HepG2 (cell line): ENCODE data around the gene JMJD6. TPM values are rescaled to one million over a fixed set of nuclear protein-coding genes. Genes with fewer than 3 reads are reported as not detected.
A peak's percentile ranks its signal among the peaks of the same experiment; 100 is the strongest.

ENCODE experiments used
- MNT ChIP-seq: fragments of 450-650 bp; IDR thresholded peaks from 2 replicates; pipeline ENCODE4 v1.6.1; 2016
- MZF1 ChIP-seq: sonication (generic); formaldehyde crosslinking; IDR thresholded peaks from 2 replicates; pipeline ENCODE4 v1.8.1; 2023; ENCODE audit warnings: mild to moderate bottlenecking, missing genetic modification reagents, borderline replicate concordance
- NFIB ChIP-seq: sonication (generic); formaldehyde crosslinking; IDR thresholded peaks from 2 replicates; pipeline ENCODE4 v1.9.0; 2021; ENCODE audit warnings: missing genetic modification reagents, mild to moderate bottlenecking, borderline replicate concordance
- TCF7 ChIP-seq: sonication (generic); IDR thresholded peaks from 2 replicates; pipeline ENCODE4 v1.6.1; 2016; ENCODE audit warnings: antibody characterized with exemption, low read depth
- TGIF2 ChIP-seq: IDR thresholded peaks from 2 replicates; pipeline ENCODE4 v1.6.1; 2016; ENCODE audit warnings: control low read depth, missing compliant biosample characterization
- ZBTB10 ChIP-seq: sonication (generic); formaldehyde crosslinking; IDR thresholded peaks from 2 replicates; pipeline ENCODE4 v1.4.0; 2020; ENCODE audit warnings: missing genetic modification reagents, borderline replicate concordance
- ZFP36L1 ChIP-seq: sonication (generic); formaldehyde crosslinking; IDR thresholded peaks from 2 replicates; pipeline ENCODE4 v1.8.0; 2022; ENCODE audit warnings: mild to moderate bottlenecking, missing genetic modification reagents, moderate library complexity
- ZNF142 ChIP-seq: sonication (generic); formaldehyde crosslinking; IDR thresholded peaks from 2 replicates; pipeline ENCODE4 v1.4.0; 2020; ENCODE audit warnings: missing genetic modification reagents
- ZNF33B ChIP-seq: sonication (generic); formaldehyde crosslinking; IDR thresholded peaks from 2 replicates; pipeline ENCODE4 v1.5.1; 2020; ENCODE audit warnings: mild to moderate bottlenecking, missing genetic modification reagents
- ZNF432 ChIP-seq: sonication (generic); formaldehyde crosslinking; IDR thresholded peaks from 2 replicates; pipeline ENCODE4 v1.5.0; 2020; ENCODE audit warnings: missing genetic modification reagents, mild to moderate bottlenecking, borderline replicate concordance
- ZNF501 ChIP-seq: sonication (generic); formaldehyde crosslinking; IDR thresholded peaks from 2 replicates; pipeline ENCODE4 v1.5.1; 2020; ENCODE audit warnings: mild to moderate bottlenecking, moderate library complexity, missing genetic modification reagents
- ZNF597 ChIP-seq: sonication (generic); formaldehyde crosslinking; IDR thresholded peaks from 2 replicates; pipeline ENCODE4 v1.5.0; 2020; ENCODE audit warnings: missing genetic modification reagents
- ZNF674 ChIP-seq: sonication (generic); formaldehyde crosslinking; IDR thresholded peaks from 2 replicates; pipeline ENCODE4 v1.5.0; 2020; ENCODE audit warnings: low read depth, mild to moderate bottlenecking, missing genetic modification reagents
- ZNF761 ChIP-seq: sonication (generic); formaldehyde crosslinking; conservative IDR thresholded peaks from 2 replicates; pipeline ENCODE4 v1.4.0; 2020; ENCODE audit warnings: mild to moderate bottlenecking, missing genetic modification reagents
- polyA plus RNA-seq, 8 experiments: library from polyadenylated mRNA; depleted of rRNA in 3 of 8; stranded (reverse) in 7 of 8; unstranded in 1 of 8; fragments of >200 nt; fragmentation: Illumina TruSeq in 4 of 8; extraction: Trizol in 4 of 8; gene quantifications; 2 replicates each; pipeline versions ENCODE4 v1.2.1 to v1.2.3, GENCODE V29; 2011 to 2016; ENCODE audit warnings: low read depth in 4 of 8, missing spikeins in 1 of 8, mixed read lengths in 1 of 8; ENCODE audit not compliant: insufficient read depth in 1 of 8
- total RNA-seq, 5 experiments: library from RNA; depleted of rRNA; stranded (reverse); fragments of >200 nt; fragmentation: Illumina TruSeq; extraction: Trizol; gene quantifications; 2 replicates each; pipeline ENCODE4 v1.2.3, GENCODE V29; 2016; ENCODE audit warnings: low read depth in 1 of 5

JMJD6 gene
- total and polyA plus RNA-seq, 2 of the 13 experiments (the other 11 are each of a cell fraction or from before 2014, with no cell fraction given): 33.6 to 41.0 TPM

- TF ChIP-seq MNT: no peak
- TF ChIP-seq ZNF501: peak; percentile 61; the same call in 1 of the 2 replicates
- TF ChIP-seq ZNF142: no peak
- TF ChIP-seq TGIF2: no peak
- no peak for TF ChIP-seq ZFP36L1 (CRISPR knock-in tag)
- no peak for TF ChIP-seq ZNF761 (CRISPR knock-in tag)
- no peak for TF ChIP-seq ZNF33B
- TF ChIP-seq ZNF597 (CRISPR knock-in tag): no peak
- TF ChIP-seq NFIB (CRISPR knock-in tag): no peak
- no peak; the same call in 1 of the 2 replicates for TF ChIP-seq TCF7
- TF ChIP-seq MZF1 (CRISPR knock-in tag): no peak; the same call in 1 of the 2 replicates
- peak; percentile 76; the same call in 1 of the 2 replicates for TF ChIP-seq ZBTB10
- no peak for TF ChIP-seq ZNF674 (CRISPR knock-in tag)
- no peak for TF ChIP-seq ZNF432 (CRISPR knock-in tag)
Observed at GRCh38 chr17:76725580-76726230, 701 bp downstream of the JMJD6 start (continued).
